HG03039 (cell line): ENCODE measurements around the gene NEK11.
A peak's percentile ranks its signal among the peaks of the same experiment; 100 is the strongest.
"Not testable (repeated sequence)": the region's sequence is repeated elsewhere in the genome, so short reads cannot be mapped to it uniquely, and the experiment has no call there.

Experiments used
- ATAC-seq: cut with Tn5 transposase; IDR thresholded peaks from one replicate; pipeline ENCODE4 v1.9.1; 2021; ENCODE audit warnings: mild to moderate bottlenecking, moderate library complexity; ENCODE audit not compliant: unreplicated experiment

NEK11 gene

DNA sequence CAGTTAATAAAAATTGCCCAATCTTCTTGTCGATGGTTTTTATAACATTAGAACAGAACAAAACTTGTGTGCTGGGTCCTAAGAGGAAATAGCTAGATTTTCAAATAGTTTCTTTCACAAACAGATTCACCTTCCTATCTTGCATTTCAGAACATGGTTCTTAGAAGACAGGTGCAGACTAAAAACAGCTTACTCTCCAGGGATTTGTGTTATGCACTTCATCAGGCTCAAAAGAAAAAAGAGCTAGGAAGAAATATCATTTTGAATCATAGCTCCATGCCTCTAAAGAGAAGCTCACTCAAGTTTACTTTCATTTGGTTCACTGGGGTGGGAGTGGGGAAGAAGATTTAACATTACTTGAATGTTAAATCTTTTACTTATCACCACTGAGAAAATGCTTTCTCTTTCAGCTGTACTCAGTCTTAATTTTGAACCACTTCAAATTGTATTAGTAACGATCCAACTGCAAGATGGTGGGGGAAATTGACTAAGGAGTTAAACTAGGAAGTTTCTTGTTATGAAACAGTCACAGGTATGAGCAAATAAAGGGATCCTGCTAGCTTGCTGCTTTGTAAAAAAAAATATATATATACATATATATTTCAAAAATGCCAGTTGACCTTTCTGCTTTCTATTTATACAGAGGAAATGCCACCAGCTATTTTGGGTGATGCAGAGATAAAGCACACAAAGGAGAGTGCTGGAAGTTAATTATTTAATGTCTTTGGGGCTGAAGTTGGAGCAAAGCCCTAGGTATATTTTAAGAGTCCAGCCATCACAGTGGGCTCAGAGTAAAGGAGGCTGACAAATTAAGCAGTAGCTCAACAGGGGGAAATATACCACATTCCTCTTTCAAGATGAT is 326.6 kb downstream of the NEK11 start:
- ATAC-seq: no peak

DNA sequence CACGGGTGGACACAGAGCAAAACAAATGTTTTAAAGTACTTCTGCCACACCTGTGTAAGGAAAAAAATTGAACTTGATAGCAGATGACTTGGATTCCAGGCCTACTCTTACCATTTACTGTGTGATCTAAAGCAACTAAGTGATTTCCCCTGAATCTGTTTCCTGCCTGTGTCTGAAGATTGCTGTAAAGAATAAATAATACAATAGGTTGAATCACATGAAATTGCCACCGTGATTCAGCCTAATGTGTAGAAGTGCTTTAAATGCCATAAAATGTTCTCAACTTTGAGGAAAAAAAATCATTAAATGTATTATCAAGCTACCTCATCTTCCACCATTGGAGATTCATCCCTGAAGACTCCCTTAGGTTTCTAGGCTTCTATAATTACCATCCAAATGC is 327.3 kb downstream of the NEK11 start:
- ATAC-seq: no peak

GRCh38 chr3:131356006-131356595 is 329.4 kb downstream of the NEK11 start:
- ATAC-seq: no peak

- ATAC-seq: no peak
Observed at GRCh38 chr3:131357275-131357674, 330.6 kb downstream of the NEK11 start.

DNA sequence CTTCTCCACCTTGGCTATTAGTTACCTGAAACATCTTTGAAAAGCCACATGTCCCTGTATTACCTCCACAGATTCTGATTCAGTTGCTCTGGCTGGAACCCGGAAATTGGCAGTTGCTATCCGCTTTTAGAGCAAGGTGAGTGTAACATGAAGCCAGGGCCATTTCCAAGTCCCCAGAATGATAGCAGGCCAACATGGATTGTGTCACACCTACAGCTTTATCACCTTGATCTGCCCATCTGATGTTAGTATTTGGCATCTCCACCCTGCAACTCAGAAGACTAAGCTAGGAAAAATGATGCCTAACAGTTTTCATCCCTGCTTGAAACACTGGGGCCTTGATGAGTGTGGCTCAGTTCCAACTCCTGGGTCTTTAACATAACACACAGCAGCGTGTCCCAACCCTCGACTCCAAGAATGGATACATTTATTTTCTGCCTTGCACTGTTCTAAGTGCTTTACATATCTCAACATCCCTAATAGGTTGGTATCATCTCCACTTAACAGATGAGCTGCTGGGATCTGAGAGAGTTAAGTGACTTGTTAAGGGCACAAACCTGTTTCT is 333.6 kb downstream of the NEK11 start:
- ATAC-seq: no peak

GRCh38 chr3:131361066-131361463 is 334.4 kb downstream of the NEK11 start:
- not testable (repeated sequence) for ATAC-seq

DNA sequence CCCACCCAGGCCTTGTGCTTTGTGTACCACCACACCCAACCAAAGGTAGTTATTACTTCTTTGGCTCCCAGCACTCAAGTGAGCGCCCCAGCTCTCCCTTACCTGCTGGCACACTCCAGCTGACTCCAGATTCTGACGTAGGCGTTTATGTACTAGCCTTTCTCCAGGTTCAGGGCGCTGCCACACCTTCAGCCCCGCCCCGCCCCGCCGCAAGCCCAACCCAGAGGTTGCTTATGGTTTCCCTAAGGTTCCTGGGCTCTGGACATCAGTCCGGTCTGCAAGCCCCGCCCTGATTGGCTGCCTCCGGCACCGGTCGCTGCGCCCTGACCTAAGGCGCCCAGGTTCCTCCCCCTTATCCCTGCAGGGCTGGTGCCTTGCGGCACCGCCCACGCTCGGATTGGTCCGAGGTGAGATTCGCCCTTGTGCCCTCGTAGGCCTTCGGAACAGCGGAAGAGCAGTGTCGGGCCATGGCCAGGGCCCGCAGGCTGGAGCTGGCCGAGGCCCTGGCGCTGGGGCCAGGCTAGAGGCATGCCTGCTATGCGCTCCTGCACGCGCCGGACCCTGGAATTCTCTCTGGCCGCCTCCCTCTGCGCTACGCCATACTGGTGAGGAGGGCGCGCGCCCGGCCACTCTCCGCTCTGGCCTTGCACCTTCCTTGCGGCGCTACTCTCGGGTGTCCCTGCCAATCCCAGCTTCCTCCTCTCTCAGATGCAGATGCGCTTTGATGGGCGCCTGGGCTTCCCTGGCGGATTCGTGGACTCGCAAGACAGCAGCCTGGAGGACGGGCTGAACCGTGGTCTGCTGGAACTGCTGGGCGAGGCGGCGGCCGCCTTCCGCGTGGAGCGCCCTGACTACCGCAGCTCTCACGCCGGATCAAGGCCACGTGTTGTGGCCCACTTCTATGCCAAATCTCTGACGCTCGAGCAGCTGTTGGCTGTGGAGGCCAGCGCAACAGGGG is 335.1 kb downstream of the NEK11 start:
- ATAC-seq: peak; percentile 71

DNA sequence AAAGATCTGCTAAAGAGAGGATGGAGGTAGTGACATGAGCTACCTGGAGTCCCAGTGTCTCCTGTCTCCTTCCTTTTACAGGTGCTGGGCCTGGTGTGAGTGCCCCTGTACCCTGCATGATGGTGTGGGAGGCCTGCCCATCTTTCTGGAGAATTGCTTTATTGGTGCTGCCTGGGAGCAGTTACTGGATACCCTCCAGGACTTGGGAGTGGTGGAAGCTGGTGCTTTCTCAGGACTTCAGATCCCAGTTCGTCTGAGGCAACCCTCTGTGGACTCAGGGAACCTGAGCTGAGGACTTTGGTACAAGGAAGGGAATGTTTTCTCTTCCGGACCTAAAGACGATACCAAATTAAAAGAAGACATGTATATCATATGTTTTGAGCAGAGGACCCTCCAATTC is 336.6 kb downstream of the NEK11 start:
- ATAC-seq: no peak

DNA sequence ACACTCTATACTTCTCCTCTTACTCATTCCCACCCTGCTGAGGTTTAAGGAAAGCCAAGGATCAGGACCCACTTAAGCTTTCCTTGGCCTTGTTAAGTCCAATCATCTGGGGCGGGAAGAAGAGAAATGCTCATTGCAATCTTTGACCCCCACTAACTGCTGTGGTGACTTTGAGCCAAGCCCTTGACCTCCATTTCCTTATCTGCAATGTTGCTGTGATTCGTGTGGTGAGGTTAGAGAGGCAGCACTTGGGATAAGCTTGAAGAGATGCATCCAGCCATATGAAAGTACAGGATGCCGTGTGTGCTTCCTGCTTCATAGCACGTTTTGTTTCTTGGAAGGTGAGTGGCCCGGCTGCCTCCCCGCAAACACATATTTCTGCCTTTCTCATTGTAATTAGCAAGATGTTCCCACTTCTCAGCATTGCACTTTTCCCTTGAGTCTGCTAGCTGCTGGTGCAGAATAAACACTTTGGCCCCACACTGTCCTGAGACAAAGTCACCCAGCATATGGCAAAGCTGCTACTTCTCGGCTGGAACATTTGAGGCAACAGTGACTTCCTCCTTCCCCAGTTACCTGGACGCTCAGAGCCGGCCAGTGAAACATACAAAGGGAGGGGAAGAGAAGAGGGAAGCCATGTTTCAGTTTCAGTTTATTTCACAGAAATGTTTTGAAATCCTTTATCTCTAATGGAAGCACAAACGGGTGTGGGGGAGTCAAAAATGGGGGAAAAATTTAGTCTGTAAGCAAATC is 344.4 kb downstream of the NEK11 start:
- ATAC-seq: no peak

DNA sequence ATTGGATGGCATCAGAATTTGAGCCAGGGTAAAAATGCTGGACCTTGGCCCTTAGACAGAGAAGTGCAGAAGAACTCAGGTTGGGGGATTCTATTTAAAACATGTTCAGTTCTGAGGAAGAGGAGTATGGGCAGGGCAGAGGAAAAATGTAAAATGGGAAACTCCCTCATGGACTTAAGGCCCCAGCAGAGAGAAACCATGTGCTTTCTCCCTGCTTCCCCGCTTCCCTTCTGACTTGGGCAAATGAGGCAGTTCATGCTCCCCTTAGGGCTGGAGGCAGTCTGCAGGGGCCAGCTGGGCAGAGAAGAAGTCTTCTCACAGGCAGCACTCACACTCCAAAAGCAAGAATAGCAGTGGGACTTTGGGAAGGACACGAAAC is 345.0 kb downstream of the NEK11 start:
- ATAC-seq: no peak

GRCh38 chr3:131374741-131375140 is 348.1 kb downstream of the NEK11 start:
- no peak for ATAC-seq

- ATAC-seq: peak; percentile 6
Observed at GRCh38 chr3:131380821-131381444, 354.3 kb downstream of the NEK11 start.

GRCh38 chr3:131381445-131382291 is 355.0 kb downstream of the NEK11 start, which contains the start of gene NUDT16:
Gene NUDT16, plus strand, starts transcription at chr3:131381774. Its CDS starts 31 bp downstream, at chr3:131381805.
- ATAC-seq: peak; percentile 100

GRCh38 chr3:131386429-131387165 is 359.9 kb downstream of the NEK11 start:
- no peak for ATAC-seq

DNA sequence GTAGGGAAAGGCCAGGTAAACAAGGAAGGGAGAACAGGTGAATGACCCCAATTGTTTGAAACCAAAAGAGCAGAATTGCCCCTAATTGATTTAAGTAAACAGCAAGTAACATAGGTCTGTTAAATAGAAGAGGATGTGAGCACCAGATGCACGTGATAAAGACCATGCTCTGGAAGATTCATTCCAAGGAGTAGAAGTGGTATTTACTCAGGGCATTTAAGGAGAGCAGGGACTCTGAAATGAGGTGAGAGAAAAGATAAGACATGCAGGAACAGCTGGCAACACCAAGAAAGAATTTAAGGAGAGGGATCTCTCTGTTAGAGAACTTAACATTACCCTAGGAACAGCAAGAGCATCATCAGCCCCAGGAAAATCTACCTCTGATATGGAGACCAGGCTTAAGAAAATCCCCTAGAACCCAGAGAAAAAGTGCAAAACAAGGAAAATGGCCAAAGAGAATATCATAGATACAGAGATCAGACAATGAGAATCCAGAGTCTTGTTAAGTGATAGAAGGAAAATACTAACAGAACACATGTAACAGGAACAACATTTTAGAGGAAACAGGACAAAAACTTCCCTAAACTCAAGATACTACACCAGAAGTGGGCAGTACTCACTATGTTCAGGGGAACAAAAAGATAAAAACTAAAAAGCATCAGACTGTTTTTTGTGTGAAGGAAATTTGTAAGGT is 361.3 kb downstream of the NEK11 start:
- ATAC-seq: no peak

- ATAC-seq: no peak
Observed at GRCh38 chr3:131388490-131388799, 361.8 kb downstream of the NEK11 start.

DNA sequence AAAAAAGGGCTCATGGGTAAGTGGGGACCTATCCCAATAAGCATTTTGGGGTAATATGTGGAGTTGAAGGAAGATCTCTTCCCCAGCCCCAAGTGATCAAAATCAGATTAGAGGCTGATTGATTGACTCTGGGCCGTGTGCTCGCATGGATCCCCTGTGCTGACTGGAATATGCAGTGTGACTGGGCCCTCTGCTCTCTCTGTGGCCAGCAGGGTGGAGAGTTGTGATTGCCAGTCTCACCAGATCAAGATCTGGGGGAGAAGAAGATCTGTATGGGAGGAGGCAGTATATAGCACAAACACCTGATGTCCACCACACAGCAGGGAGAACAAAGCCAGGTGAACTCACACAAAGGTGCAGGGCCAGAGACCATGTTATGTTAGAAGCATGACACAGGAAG is 363.7 kb downstream of the NEK11 start:
- no peak for ATAC-seq

GRCh38 chr3:131393051-131393450 is 366.4 kb downstream of the NEK11 start:
- ATAC-seq: no peak
